PC-3 (cell line): ENCODE data around the gene ARHGEF25.

Experiments
- CTCF ChIP-seq: fragments of 300-600 bp; sonication (generic); conservative IDR thresholded peaks from 2 replicates; pipeline ENCODE4 v1.5.1; 2017; ENCODE audit warnings: antibody characterized with exemption, low read depth, mild to moderate bottlenecking, low read length
- EZH2 ChIP-seq: fragments of 300-600 bp; sonication (generic); IDR thresholded peaks from one replicate; pipeline ENCODE4 v1.6.1; 2017; ENCODE audit warnings: antibody characterized with exemption, mild to moderate bottlenecking, low read length; ENCODE audit not compliant: unreplicated experiment

- no peak for TF ChIP-seq CTCF
- TF ChIP-seq EZH2, result no peak
Measured at GRCh38 chr12:57614178-57614947, 3.1 kb downstream of the ARHGEF25 start.
